MM.1S (cell line): ENCODE data around the gene CCDC28B.
A peak's percentile ranks its signal among the peaks of the same experiment; 100 is the strongest.

ENCODE experiments used
- DNase-seq: peaks from one replicate; pipeline ENCODE4 v3.0.0-alpha.2; 2015
- H2AFZ ChIP-seq: fragments of 300-600 bp; sonication (generic); 2 replicates; pipeline ENCODE4 v1.6.0; 2016; ENCODE audit warnings: antibody characterized with exemption, low read length
- H3F3A ChIP-seq: fragments of 300-600 bp; sonication (generic); 2 replicates; pipeline ENCODE4 v1.6.1; 2016; ENCODE audit warnings: mild to moderate bottlenecking, antibody characterized with exemption, low read length, moderate library complexity, mixed read lengths; ENCODE audit not compliant: insufficient read depth
- H3K27ac ChIP-seq: fragments of 300-600 bp; sonication (generic); 2 replicates; pipeline ENCODE4 v1.5.1; 2016; ENCODE audit warnings: mild to moderate bottlenecking, low read length
- H3K27me3 ChIP-seq: fragments of 300-600 bp; sonication (generic); replicated peaks from 2 replicates; pipeline ENCODE4 v1.6.0; 2016; ENCODE audit warnings: low read length; ENCODE audit not compliant: insufficient read depth
- H3K36me3 ChIP-seq: fragments of 300-600 bp; sonication (generic); replicated peaks from 2 replicates; pipeline ENCODE4 v1.6.1; 2016; ENCODE audit warnings: mild to moderate bottlenecking, low read length, mixed read lengths; ENCODE audit not compliant: insufficient read depth
- H3K4me1 ChIP-seq: fragments of 300-600 bp; sonication (generic); 2 replicates; pipeline ENCODE4 v1.6.1; 2016; ENCODE audit warnings: low read length, mixed read lengths
- H3K4me2 ChIP-seq: fragments of 300-600 bp; sonication (generic); 2 replicates; pipeline ENCODE4 v1.6.0; 2016; ENCODE audit warnings: low read depth, low read length
- H3K4me3 ChIP-seq: fragments of 300-600 bp; sonication (generic); 2 replicates; pipeline ENCODE4 v1.5.1; 2016; ENCODE audit warnings: low read length, mixed read lengths
- H3K79me2 ChIP-seq: fragments of 300-600 bp; sonication (generic); 2 replicates; pipeline ENCODE4 v1.6.1; 2016; ENCODE audit warnings: mixed run types, low read length, mixed read lengths
- H3K9ac ChIP-seq: fragments of 300-600 bp; sonication (generic); 2 replicates; pipeline ENCODE4 v1.6.1; 2016; ENCODE audit warnings: low read length, mixed read lengths
- H3K9me2 ChIP-seq: fragments of 300-600 bp; sonication (generic); replicated peaks from 2 replicates; pipeline ENCODE4 v1.6.1; 2016; ENCODE audit warnings: mild to moderate bottlenecking, low read length, mixed read lengths; ENCODE audit not compliant: insufficient read depth
- H3K9me3 ChIP-seq: fragments of 300-600 bp; sonication (generic); replicated peaks from 2 replicates; pipeline ENCODE4 v1.6.1; 2016; ENCODE audit warnings: mild to moderate bottlenecking, low read length, mixed read lengths; ENCODE audit not compliant: insufficient read depth
- H4K20me1 ChIP-seq: fragments of 300-600 bp; sonication (generic); 2 replicates; pipeline ENCODE4 v1.6.1; 2016; ENCODE audit warnings: mild to moderate bottlenecking, low read length, moderate library complexity, mixed read lengths; ENCODE audit not compliant: insufficient read depth
- EZH2 ChIP-seq: fragments of 300-600 bp; sonication (generic); optimal IDR thresholded peaks from 2 replicates; pipeline ENCODE3; 2017; ENCODE audit warnings: low read depth, mild to moderate bottlenecking, antibody characterized with exemption, low read length, mixed read lengths
- EZH2phosphoT487 ChIP-seq: fragments of 300-600 bp; sonication (generic); IDR thresholded peaks from 2 replicates; pipeline ENCODE4 v1.6.1; 2018; ENCODE audit warnings: antibody characterized with exemption, low read length
- TF ChIP-seq, protein P1 (sequence below): fragments of 300-600 bp; sonication (generic); IDR thresholded peaks from 2 replicates; pipeline ENCODE4 v1.5.1; 2016; ENCODE audit warnings: antibody characterized with exemption, low read length, mixed read lengths

CCDC28B gene

DNA sequence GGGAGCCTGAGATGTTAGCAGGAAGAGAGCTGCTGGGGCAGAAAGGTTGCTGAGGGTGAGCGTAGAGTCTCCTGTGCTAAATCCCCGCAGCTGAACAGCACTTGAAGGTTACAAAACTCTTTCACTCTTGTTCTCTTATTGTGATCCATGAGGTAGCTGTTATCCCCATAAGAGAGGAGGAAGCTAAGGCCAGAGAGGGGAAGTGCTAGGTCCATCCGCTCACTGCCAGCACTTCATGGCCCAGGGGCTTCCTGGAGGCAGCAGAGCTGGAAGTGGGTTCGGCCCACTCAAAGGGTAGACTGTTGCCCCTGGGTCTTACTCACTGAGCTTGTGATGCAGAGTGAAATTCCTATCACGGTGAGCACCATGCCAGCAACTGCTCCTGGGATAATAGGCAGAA is 16.2 kb downstream of the CCDC28B start:
- Histone ChIP-seq H3K9me3 (no peaks in the 10 kb centered on the region), H3K27ac (no peak overlapping the region), H3K9me2 (no peaks in the 10 kb centered on the region), H3K4me3 (no peak overlapping the region), H3K79me2 (0 out of 2 replicates have a peak, but pooled peaks cover 6% of the 10 kb centered on the region), H3F3A (no peaks in the 10 kb centered on the region), H3K9ac (no peak overlapping the region), H3K4me2 (no peak overlapping the region), H3K36me3 (no peaks in the 10 kb centered on the region; the same call in 1 of the 2 replicates), H3K4me1 (no peaks in the 10 kb centered on the region; the same call in 1 of the 2 replicates), H2AFZ (no peak overlapping the region), H3K27me3 (no peaks in the 10 kb centered on the region), H4K20me1 (no peaks in the 10 kb centered on the region)
- no peak for DNase-seq
- no peak for TF ChIP-seq EZH2phosphoT487
- TF ChIP-seq, protein P1, sequence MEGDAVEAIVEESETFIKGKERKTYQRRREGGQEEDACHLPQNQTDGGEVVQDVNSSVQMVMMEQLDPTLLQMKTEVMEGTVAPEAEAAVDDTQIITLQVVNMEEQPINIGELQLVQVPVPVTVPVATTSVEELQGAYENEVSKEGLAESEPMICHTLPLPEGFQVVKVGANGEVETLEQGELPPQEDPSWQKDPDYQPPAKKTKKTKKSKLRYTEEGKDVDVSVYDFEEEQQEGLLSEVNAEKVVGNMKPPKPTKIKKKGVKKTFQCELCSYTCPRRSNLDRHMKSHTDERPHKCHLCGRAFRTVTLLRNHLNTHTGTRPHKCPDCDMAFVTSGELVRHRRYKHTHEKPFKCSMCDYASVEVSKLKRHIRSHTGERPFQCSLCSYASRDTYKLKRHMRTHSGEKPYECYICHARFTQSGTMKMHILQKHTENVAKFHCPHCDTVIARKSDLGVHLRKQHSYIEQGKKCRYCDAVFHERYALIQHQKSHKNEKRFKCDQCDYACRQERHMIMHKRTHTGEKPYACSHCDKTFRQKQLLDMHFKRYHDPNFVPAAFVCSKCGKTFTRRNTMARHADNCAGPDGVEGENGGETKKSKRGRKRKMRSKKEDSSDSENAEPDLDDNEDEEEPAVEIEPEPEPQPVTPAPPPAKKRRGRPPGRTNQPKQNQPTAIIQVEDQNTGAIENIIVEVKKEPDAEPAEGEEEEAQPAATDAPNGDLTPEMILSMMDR, result no peak
- no peak for TF ChIP-seq EZH2

DNA sequence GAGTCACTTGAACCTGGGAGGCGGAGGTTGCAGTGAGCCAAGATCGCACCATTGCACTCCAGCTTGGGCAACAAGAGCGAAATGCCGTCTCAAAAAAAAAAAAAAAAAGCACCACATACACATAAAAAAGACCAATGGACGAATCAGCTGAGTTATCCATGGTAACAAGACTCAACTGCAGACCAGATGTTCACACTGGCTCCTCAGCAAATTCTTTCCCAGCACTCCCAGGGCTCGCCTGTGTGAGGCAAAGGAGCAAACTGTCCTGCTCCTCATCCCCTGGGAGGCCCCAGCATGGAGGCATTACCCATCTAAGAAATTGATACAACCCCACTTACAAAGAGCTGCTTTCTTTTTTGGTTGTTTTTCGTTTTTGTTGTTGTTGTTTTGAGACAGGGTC is 18.6 kb downstream of the CCDC28B start:
- peaks cover 28% of the 10 kb centered on the region for H3K79me2 ChIP-seq
- no peak for DNase-seq
- H3K36me3 ChIP-seq, result peaks cover under 1% of the 10 kb centered on the region; the same call in 1 of the 2 replicates
- H3F3A ChIP-seq, result no peaks in the 10 kb centered on the region
- H3K9me2 ChIP-seq, result no peaks in the 10 kb centered on the region
- no peaks in the 10 kb centered on the region for H4K20me1 ChIP-seq
- H3K27me3 ChIP-seq, result no peaks in the 10 kb centered on the region
- peaks cover 5% of the 10 kb centered on the region; the same call in 1 of the 2 replicates for H3K4me1 ChIP-seq
- no peaks in the 10 kb centered on the region for H3K9me3 ChIP-seq
- H3K4me2 ChIP-seq, result no peak overlapping the region
- TF ChIP-seq EZH2, result no peak
- TF ChIP-seq EZH2phosphoT487, result no peak
- TF ChIP-seq, protein P1, result no peak
- H2AFZ ChIP-seq, result no peak overlapping the region
- H3K4me3 ChIP-seq, result no peak overlapping the region
- no peak overlapping the region for H3K9ac ChIP-seq
- no peak overlapping the region for H3K27ac ChIP-seq

DNA sequence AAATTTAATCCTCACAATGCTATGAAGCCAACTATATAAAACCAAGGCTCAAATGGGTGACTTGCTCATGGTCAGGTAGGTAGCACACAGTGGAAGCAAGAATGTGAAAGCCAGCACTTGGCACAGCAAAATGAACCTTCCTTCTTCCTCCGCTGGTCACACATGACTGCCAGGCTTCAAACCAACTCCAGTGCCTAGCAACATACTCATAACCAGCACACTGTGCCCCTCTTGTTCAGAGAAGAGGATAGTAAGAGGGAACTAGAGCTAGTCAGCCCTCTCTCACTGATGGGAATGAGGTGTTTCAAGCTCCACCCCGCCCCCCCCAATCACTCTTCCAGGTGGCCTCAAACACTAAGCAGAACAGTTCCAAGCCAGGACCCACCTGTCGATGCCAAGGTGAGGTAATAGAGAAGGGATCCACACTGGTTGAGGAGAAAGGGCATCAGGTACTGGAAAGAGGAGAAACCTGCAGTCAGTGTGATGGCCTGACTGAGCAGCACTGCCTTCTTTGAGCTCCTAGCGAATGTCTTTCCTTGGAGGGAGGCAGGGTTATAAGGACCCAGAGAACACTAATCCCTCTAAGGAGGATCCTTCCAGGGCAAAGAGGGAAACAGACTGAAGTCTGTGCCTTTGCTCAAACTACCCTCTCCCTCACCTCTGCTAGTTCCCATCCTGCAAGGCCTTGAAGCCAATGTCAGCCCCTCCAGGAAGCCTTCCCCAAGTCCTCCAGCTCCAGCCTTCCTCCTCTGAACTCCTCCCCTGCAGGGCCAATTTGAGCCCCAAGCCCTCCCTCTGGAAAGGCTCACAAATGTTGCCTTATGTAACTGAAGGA is 20.6 kb downstream of the CCDC28B start:
- no peaks in the 10 kb centered on the region for H3K27me3 ChIP-seq
- H3K9me3 ChIP-seq, result no peaks in the 10 kb centered on the region
- DNase-seq, result peak; percentile 1
- TF ChIP-seq EZH2phosphoT487 (no peak), EZH2 (no peak)
- TF ChIP-seq, protein P1, result no peak
- H3K79me2 ChIP-seq, result peaks cover 37% of the 10 kb centered on the region
- no peaks in the 10 kb centered on the region for H4K20me1 ChIP-seq
- H2AFZ ChIP-seq, result no peak overlapping the region
- 0 out of 2 replicates have a peak, but pooled peaks cover 3% of the 10 kb centered on the region for H3K36me3 ChIP-seq
- no peaks in the 10 kb centered on the region for H3K9me2 ChIP-seq
- peaks cover 5% of the 10 kb centered on the region; the same call in 1 of the 2 replicates for H3K4me1 ChIP-seq
- no peaks in the 10 kb centered on the region for H3F3A ChIP-seq
- peak overlapping the region; percentile 91; the same call in 1 of the 2 replicates for H3K9ac ChIP-seq
- peak overlapping the region; percentile 84 for H3K4me2 ChIP-seq
- H3K4me3 ChIP-seq, result peak overlapping the region; percentile 77; the same call in 1 of the 2 replicates
- no peak overlapping the region for H3K27ac ChIP-seq
